ENCODE measurements around the gene EGFR.

The EGFR gene

GRCh38 chr7:55130395-55131141 lies 111.8 kb downstream of the EGFR start:
- no peak for DNase-seq (ENCODE audit: low spot score)
- TF ChIP-seq CTCF (IDR thresholded peaks at IDR 0.05; ENCODE audit: extremely low read depth, insufficient read depth, missing control alignments): no peak
- in situ Hi-C loops (cut with MboI; ENCODE audit: low pct_unique_long_range_greater_than_20kb, low sequenced_read_pairs, unreplicated experiment): no loop called here

- no peak for DNase-seq (ENCODE audit: low spot score)
- no peak for TF ChIP-seq CTCF (IDR thresholded peaks at IDR 0.05; ENCODE audit: extremely low read depth, insufficient read depth, missing control alignments)
- in situ Hi-C loops (cut with MboI; ENCODE audit: low pct_unique_long_range_greater_than_20kb, low sequenced_read_pairs, unreplicated experiment): no loop called here
These were observed 112.5 kb downstream of the EGFR start for GRCh38 chr7:55131142-55131929.

- in situ Hi-C loops (cut with MboI; ENCODE audit: low pct_unique_long_range_greater_than_20kb, low sequenced_read_pairs, unreplicated experiment): no loop called here
- no peak for DNase-seq (ENCODE audit: low spot score)
- TF ChIP-seq CTCF (IDR thresholded peaks at IDR 0.05; ENCODE audit: extremely low read depth, insufficient read depth, missing control alignments): no peak
These were observed 113.7 kb downstream of the EGFR start for GRCh38 chr7:55132550-55132889.

GRCh38 chr7:55132890-55133551 lies 114.2 kb downstream of the EGFR start:
- in situ Hi-C loops (cut with MboI; ENCODE audit: low pct_unique_long_range_greater_than_20kb, low sequenced_read_pairs, unreplicated experiment): no loop called here

GRCh38 chr7:55133630-55134358 lies 115.0 kb downstream of the EGFR start:
- TF ChIP-seq CTCF (IDR thresholded peaks at IDR 0.05; ENCODE audit: extremely low read depth, insufficient read depth, missing control alignments): no peak
- DNase-seq (ENCODE audit: low spot score): no peak
- in situ Hi-C loops (cut with MboI; ENCODE audit: low pct_unique_long_range_greater_than_20kb, low sequenced_read_pairs, unreplicated experiment): no loop called here

More at GRCh38 chr7:55132890-55133551, 114.2 kb downstream of the EGFR start:
- TF ChIP-seq CTCF (IDR thresholded peaks at IDR 0.05; ENCODE audit: extremely low read depth, insufficient read depth, missing control alignments): no peak
- DNase-seq (ENCODE audit: low spot score): no peak

- no peak for TF ChIP-seq CTCF (IDR thresholded peaks at IDR 0.05; ENCODE audit: extremely low read depth, insufficient read depth, missing control alignments)
- in situ Hi-C loops (cut with MboI; ENCODE audit: low pct_unique_long_range_greater_than_20kb, low sequenced_read_pairs, unreplicated experiment): no loop called here
- DNase-seq (ENCODE audit: low spot score): no peak
These were observed 115.5 kb downstream of the EGFR start for GRCh38 chr7:55134359-55134725.
